K562 (cell line): ENCODE data around the gene KRR1. TPM values are rescaled to one million over a fixed set of nuclear protein-coding genes. Genes with fewer than 3 reads are reported as not detected.

Experiments used
- ARID2 ChIP-seq: fragments of 450-650 bp; IDR thresholded peaks from 2 replicates; pipeline ENCODE4 v1.6.1; 2017; ENCODE audit warnings: antibody characterized with exemption, mild to moderate bottlenecking
- CBX3 ChIP-seq, 2 experiments: IDR thresholded peaks; 1 replicate in 1 of 2; 2 replicates in 1 of 2; pipeline ENCODE4 v1.6.1; 2012; ENCODE audit warnings: inconsistent platforms in 2 of 2, low read length in 2 of 2, borderline replicate concordance in 1 of 2, control low read depth in 1 of 2
- ETS2 ChIP-seq: IDR thresholded peaks from 2 replicates; pipeline ENCODE4 v1.6.1; 2016; ENCODE audit warnings: borderline replicate concordance, missing genetic modification characterization, mild to moderate bottlenecking, moderate library complexity, missing compliant biosample characterization; ENCODE audit not compliant: poor library complexity, severe bottlenecking
- IFI16 ChIP-seq: fragments of 250-450 bp; sonication (Bioruptor Pico); IDR thresholded peaks from 2 replicates; pipeline ENCODE4 v2.1.2; 2022; ENCODE audit warnings: mild to moderate bottlenecking, inconsistent platforms
- KAT8 ChIP-seq: fragments of 450-650 bp; IDR thresholded peaks from 2 replicates; pipeline ENCODE4 v1.6.1; 2016; ENCODE audit warnings: low read depth, mild to moderate bottlenecking
- KDM4B ChIP-seq, 2 experiments: fragments of 450-650 bp in 1 of 2; sonication (generic) in 1 of 2; IDR thresholded peaks; 2 replicates each; pipeline ENCODE4 v1.6.1; 2016 to 2017; ENCODE audit warnings: borderline replicate concordance in 2 of 2, antibody characterized with exemption in 1 of 2, low read depth in 1 of 2, mild to moderate bottlenecking in 1 of 2
- MTA2 ChIP-seq: fragments of 450-650 bp; IDR thresholded peaks from 2 replicates; pipeline ENCODE4 v1.6.1; 2016; ENCODE audit warnings: low read depth
- MXI1 ChIP-seq: IDR thresholded peaks from 2 replicates; pipeline ENCODE4 v1.6.1; 2011; ENCODE audit warnings: low read depth, mild to moderate bottlenecking, improper control_type of control experiment, low read length
- THAP12 ChIP-seq: fragments of 250-450 bp; sonication (Bioruptor Pico); IDR thresholded peaks from 2 replicates; pipeline ENCODE4 v1.9.0; 2021; ENCODE audit warnings: mild to moderate bottlenecking, inconsistent platforms
- TSC22D4 ChIP-seq: fragments of 450-650 bp; IDR thresholded peaks from 2 replicates; pipeline ENCODE4 v1.6.1; 2016; ENCODE audit warnings: missing genetic modification characterization, missing biosample characterization, control low read depth
- ZNF280B ChIP-seq: fragments of 250-450 bp; sonication (Bioruptor Pico); IDR thresholded peaks from 2 replicates; pipeline ENCODE4 v1.5.1; 2021; ENCODE audit warnings: mild to moderate bottlenecking
- ZNF583 ChIP-seq: fragments of 250-450 bp; sonication (Bioruptor Pico); IDR thresholded peaks from 2 replicates; pipeline ENCODE4 v1.4.0; 2020
- polyA plus RNA-seq, 8 experiments: library from polyadenylated mRNA; depleted of rRNA in 4 of 8; stranded (reverse) in 5 of 8; unstranded in 3 of 8; fragments of >200 nt; fragmentation: Nextera tagmentation in 2 of 8; fragmentation: Illumina TruSeq in 1 of 8; extraction: Ambion mirVana in 2 of 8; extraction: Trizol in 1 of 8; gene quantifications; 2 replicates each; pipeline versions ENCODE4 v1.2.1 to v1.2.3, GENCODE V29; 2011 to 2014; ENCODE audit warnings: inconsistent platforms in 1 of 8, missing spikeins in 1 of 8
- total RNA-seq, 7 experiments: library from RNA; depleted of rRNA in 6 of 7; stranded (reverse); fragments of >200 nt in 6 of 7; fragmentation: Illumina TruSeq in 2 of 7; extraction: Trizol in 2 of 7; gene quantifications; 2 replicates each; pipeline versions ENCODE4 v1.2.1 to v1.2.3, GENCODE V29; 2011 to 2021; ENCODE audit warnings: low replicate concordance in 1 of 7
- TF ChIP-seq, protein P1 (sequence below): fragments of 250-450 bp; sonication (Bioruptor Pico); IDR thresholded peaks from 2 replicates; pipeline ENCODE4 v1.8.0; 2021; ENCODE audit warnings: moderate library complexity, mild to moderate bottlenecking, inconsistent platforms
- TF ChIP-seq, protein P2 (sequence below): fragments of 150-350 bp; IDR thresholded peaks from 2 replicates; pipeline ENCODE4 v1.6.1; 2014; ENCODE audit warnings: low read depth, mild to moderate bottlenecking, low read length, borderline replicate concordance

The KRR1 gene
- total and polyA plus RNA-seq, 9 of the 15 experiments (the other 6 are each of a cell fraction or from before 2014, with no cell fraction given), result 42.6 to 102 (median 61.0) TPM

GRCh38 chr12:75511116-75512048 lies at the start of gene KRR1 (continued):
- no peak for TF ChIP-seq IFI16
- peak in 1 of 2 experiments; percentile 97; a peak in 2 of 4 replicates for TF ChIP-seq KDM4B (IDR thresholded peaks at IDR 0.05; ENCODE audit: borderline replicate concordance in 2 of 2, low read depth in 1 of 2)
- no peak for TF ChIP-seq ZNF583
- peak in 1 of 2 experiments; percentile 93; a peak in 1 of 3 replicates for TF ChIP-seq CBX3 (IDR thresholded peaks at IDR 0.05; ENCODE audit: borderline replicate concordance in 1 of 2, low read length in 2 of 2)
- TF ChIP-seq TSC22D4 (tag), result no peak
- TF ChIP-seq MXI1, result no peak
- TF ChIP-seq, protein P1, sequence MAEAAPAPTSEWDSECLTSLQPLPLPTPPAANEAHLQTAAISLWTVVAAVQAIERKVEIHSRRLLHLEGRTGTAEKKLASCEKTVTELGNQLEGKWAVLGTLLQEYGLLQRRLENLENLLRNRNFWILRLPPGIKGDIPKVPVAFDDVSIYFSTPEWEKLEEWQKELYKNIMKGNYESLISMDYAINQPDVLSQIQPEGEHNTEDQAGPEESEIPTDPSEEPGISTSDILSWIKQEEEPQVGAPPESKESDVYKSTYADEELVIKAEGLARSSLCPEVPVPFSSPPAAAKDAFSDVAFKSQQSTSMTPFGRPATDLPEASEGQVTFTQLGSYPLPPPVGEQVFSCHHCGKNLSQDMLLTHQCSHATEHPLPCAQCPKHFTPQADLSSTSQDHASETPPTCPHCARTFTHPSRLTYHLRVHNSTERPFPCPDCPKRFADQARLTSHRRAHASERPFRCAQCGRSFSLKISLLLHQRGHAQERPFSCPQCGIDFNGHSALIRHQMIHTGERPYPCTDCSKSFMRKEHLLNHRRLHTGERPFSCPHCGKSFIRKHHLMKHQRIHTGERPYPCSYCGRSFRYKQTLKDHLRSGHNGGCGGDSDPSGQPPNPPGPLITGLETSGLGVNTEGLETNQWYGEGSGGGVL (CRISPR knock-in tag), result no peak
- TF ChIP-seq, protein P2, sequence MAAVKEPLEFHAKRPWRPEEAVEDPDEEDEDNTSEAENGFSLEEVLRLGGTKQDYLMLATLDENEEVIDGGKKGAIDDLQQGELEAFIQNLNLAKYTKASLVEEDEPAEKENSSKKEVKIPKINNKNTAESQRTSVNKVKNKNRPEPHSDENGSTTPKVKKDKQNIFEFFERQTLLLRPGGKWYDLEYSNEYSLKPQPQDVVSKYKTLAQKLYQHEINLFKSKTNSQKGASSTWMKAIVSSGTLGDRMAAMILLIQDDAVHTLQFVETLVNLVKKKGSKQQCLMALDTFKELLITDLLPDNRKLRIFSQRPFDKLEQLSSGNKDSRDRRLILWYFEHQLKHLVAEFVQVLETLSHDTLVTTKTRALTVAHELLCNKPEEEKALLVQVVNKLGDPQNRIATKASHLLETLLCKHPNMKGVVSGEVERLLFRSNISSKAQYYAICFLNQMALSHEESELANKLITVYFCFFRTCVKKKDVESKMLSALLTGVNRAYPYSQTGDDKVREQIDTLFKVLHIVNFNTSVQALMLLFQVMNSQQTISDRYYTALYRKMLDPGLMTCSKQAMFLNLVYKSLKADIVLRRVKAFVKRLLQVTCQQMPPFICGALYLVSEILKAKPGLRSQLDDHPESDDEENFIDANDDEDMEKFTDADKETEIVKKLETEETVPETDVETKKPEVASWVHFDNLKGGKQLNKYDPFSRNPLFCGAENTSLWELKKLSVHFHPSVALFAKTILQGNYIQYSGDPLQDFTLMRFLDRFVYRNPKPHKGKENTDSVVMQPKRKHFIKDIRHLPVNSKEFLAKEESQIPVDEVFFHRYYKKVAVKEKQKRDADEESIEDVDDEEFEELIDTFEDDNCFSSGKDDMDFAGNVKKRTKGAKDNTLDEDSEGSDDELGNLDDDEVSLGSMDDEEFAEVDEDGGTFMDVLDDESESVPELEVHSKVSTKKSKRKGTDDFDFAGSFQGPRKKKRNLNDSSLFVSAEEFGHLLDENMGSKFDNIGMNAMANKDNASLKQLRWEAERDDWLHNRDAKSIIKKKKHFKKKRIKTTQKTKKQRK, result no peak
- peak; percentile 60; the same call in 1 of the 2 replicates for TF ChIP-seq MTA2
- no peak for TF ChIP-seq ETS2 (tag)
- no peak for TF ChIP-seq ARID2
- TF ChIP-seq THAP12, result no peak
- TF ChIP-seq ZNF280B (CRISPR knock-in tag), result no peak
- TF ChIP-seq KAT8, result peak; percentile 58; the same call in 1 of the 2 replicates
